IMR-90 (cell line): ENCODE measurements around the gene VTN.

Experiments used
- CTCF ChIP-seq: conservative IDR thresholded peaks from 2 replicates; pipeline ENCODE4 v1.5.1; 2012; ENCODE audit warnings: mild to moderate bottlenecking, low read depth, low read length, improper control_type of control experiment
- SMC3 ChIP-seq: fragments of 150-350 bp; IDR thresholded peaks from 2 replicates; pipeline ENCODE4 v1.6.1; 2016; ENCODE audit warnings: low read depth, mild to moderate bottlenecking, antibody characterized with exemption, low read length, moderate library complexity

- TF ChIP-seq SMC3 (no peak), CTCF (no peak)
Measured at GRCh38 chr17:28368915-28369683, 1.0 kb downstream of the VTN start.
